Bronchus fibroblast of lung (primary cell): ENCODE data around the gene YAF2. TPM values are rescaled to one million over a fixed set of nuclear protein-coding genes. Genes with fewer than 3 reads are reported as not detected.

Experiments used
- total RNA-seq: library from RNA; depleted of rRNA; stranded (reverse); fragments of >200 nt; gene quantifications from 2 replicates; pipeline ENCODE4 v1.2.3, GENCODE V29; 2015

The YAF2 gene, protein sequence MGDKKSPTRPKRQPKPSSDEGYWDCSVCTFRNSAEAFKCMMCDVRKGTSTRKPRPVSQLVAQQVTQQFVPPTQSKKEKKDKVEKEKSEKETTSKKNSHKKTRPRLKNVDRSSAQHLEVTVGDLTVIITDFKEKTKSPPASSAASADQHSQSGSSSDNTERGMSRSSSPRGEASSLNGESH
- 7.3 and 9.6 TPM in 2 replicates for total RNA-seq

DNA sequence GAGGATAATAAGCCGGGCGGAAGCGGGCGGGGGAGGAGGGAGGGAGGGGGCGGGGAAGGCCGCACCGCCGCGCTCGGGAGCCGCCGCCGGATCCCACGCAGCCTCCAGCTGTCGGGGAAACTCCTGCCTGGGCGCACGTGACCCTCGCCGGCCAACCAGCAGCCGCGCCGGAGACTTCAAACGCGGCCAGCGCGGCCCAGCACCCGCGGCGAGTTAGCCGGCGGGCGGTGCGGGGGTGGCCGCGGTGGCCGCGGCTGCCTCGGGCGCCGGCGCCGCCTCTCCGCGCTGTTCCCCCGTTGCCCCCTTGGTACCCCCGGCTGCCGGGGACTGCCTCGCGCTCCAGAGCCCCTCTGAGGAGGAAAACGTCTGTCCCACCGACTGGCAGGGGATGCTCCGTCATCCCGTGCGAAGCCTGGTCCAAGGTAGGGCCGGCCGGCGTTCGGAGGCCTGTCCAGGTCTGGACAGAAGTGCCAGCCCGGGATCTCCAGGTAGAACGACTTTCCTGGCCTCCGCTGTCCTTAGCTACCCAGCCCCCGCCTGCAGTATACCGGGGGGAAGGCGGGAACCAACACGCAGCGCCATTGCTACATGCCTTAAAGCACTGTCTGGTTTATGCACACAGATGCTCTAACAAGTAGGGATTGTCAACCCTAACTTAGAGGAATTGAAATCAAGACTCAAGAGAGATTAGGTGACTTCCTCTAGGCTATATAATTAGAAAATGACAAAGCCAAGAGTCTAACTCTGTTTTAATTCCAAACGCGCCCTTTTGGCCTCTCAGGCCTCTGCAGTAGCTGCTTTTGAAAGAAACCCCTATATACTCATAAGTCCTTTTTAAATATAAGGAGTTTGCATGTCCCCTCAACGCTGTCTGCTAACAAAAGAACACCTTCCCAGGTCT lies at the start of gene YAF2:
TSS of gene YAF2 (minus strand) at position 9 of the 901 bp plus-strand sequence. CDS start 68 bp downstream, outside the sequence.

DNA sequence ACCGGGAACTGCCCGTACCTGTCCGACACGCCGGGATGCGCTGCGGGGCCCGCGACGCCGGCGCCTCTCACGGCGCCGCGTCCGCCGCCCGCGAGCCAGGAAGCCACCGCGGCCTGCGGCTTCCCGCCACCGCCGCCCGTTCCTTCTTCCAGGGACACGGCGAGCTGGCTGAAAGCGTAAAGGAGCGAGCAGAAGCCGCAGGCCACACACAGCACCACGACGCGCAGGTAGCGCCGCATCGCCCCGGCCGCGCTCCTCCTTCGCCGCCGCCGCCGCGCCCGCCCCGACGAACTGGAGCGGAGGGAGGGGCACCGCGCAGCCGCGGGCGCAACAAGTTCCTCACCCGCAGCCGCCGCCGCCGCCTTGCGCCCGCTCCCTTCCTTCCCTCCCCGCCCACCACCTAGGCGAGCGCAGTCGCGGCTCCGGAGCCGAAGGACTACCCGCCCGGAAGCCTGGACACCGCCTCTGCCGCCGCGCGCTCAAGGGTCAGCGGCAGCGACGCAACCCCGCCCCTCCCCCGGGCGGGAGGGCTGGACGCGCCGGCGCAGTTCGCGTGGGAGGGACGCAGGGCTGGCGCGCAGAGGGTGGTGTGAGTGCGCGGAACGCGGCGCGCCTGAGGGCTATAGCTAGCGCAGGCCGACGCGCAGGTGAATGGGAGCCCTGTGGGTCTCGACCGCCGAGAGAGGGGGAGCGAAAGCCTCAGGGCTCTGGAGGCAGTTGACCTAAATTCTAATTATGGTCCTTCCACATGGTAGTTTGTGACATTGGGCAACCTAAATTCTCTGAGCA lies 93.4 kb downstream of the YAF2 start, which contains the start of gene GXYLT1:
TSS of gene GXYLT1 (minus strand) at position 467 of the 789 bp plus-strand sequence. CDS start at position 239, 228 bp downstream.

Other genes with a start within 250 kb of the YAF2 start
- gene GXYLT1, start 93.4 kb downstream of the YAF2 start, total RNA-seq: 12.5 and 12.9 TPM in 2 replicates
- gene ZCRB1, start 87.8 kb upstream of the YAF2 start, total RNA-seq: 32.3 and 45.6 TPM in 2 replicates
- gene PPHLN1, start 87.9 kb upstream of the YAF2 start, total RNA-seq: 53.2 and 72.5 TPM in 2 replicates